Stomach (tissue), 9 donors: Measurements from ENCODE around the gene OPALIN. TPM values are rescaled to one million over a fixed set of nuclear protein-coding genes. Genes with fewer than 3 reads are reported as not detected.

Experiments used
- DNase-seq, 2 donors: peaks; one replicate each; pipeline versions ENCODE4 v3.0.0 to v3.0.0-alpha.2; 2013 to 2019
- H3K27ac ChIP-seq, 5 donors: fragments of 200-600 bp in 4 of 5; sonication (generic) in 4 of 5; one replicate each; pipeline ENCODE4 v1.5.1; 2013 to 2019; ENCODE audit warnings: mild to moderate bottlenecking in 1 of 5, moderate library complexity in 1 of 5
- H3K27me3 ChIP-seq, 3 donors: fragments of 200-600 bp; sonication (generic); one replicate each; pipeline ENCODE4 v1.5.1; 2017 to 2019; ENCODE audit warnings: mixed run types in 1 of 3
- H3K36me3 ChIP-seq, 4 donors: fragments of 200-600 bp; sonication (generic); 1 replicate in 3 of 4; 2 replicates in 1 of 4; pipeline ENCODE4 v1.5.1; 2016 to 2019
- H3K4me1 ChIP-seq, 4 donors: fragments of 200-600 bp; sonication (generic); one replicate each; pipeline ENCODE4 v1.5.1; 2016 to 2019
- H3K4me3 ChIP-seq, 4 donors: fragments of 200-600 bp; sonication (generic) in 3 of 4; one replicate each; pipeline ENCODE4 v1.5.1; 2016 to 2019; ENCODE audit warnings: mild to moderate bottlenecking in 1 of 4
- H3K9me3 ChIP-seq, 4 donors: fragments of 200-600 bp; sonication (generic); one replicate each; pipeline ENCODE4 v1.5.1; 2016 to 2019
- EP300 ChIP-seq: sonication (generic); formaldehyde crosslinking; IDR thresholded peaks from one replicate; pipeline ENCODE4 v1.6.1; 2017; ENCODE audit warnings: antibody characterized with exemption
- POLR2A ChIP-seq, 4 donors: fragments of 450-650 bp; IDR thresholded peaks; one replicate each; pipeline ENCODE4 v1.6.1; 2016; ENCODE audit warnings: antibody characterized with exemption in 4 of 4, control low read depth in 2 of 4, mild to moderate bottlenecking in 1 of 4, moderate library complexity in 1 of 4
- POLR2AphosphoS5 ChIP-seq, 3 donors: sonication (generic); formaldehyde crosslinking; IDR thresholded peaks; one replicate each; pipeline ENCODE4 v1.6.1; 2016; ENCODE audit warnings: antibody characterized with exemption in 3 of 3
- WGBS, 5 donors: extraction: QIAGEN DNeasy Blood & Tissue Kit in 3 of 5; methylation state at CpG; one replicate each; pipeline versions ENCODE4 v1.1.5 to v1.1.7; 2013 to 2018; 5-methylcytosine and 5-hydroxymethylcytosine counted together
- intact Hi-C: fragments of 100-400 bp; cut with DNase I; formaldehyde crosslinking; loops from one replicate; pipeline ENCODE4 v1.15.1; 2023; ENCODE audit warnings: low total_unique reads
- polyA plus RNA-seq, 3 donors: library from polyadenylated mRNA; stranded (reverse); fragments of 200-250 nt; gene quantifications; one replicate each; pipeline ENCODE4 v1.2.3, GENCODE V29; 2013
- total RNA-seq, 5 donors: library from RNA; depleted of rRNA; stranded (reverse); fragments of >200 nt; gene quantifications; one replicate each; pipeline versions ENCODE4 v1.1.0 to v1.2.3, GENCODE V29; 2014 to 2016
- TF ChIP-seq, protein P1 (sequence below), 7 experiments: fragments of 450-650 bp in 4 of 7; fragments of 200-600 bp in 3 of 7; sonication (generic) in 3 of 7; IDR thresholded peaks; one replicate each; pipeline ENCODE4 v1.5.1; 2016 to 2019; ENCODE audit warnings: antibody characterized with exemption in 7 of 7, control low read depth in 2 of 7, mild to moderate bottlenecking in 1 of 7
- donor health status: healthy with polysubstance abuse.
- donor health status: Bipolar disorder and iron deficiency.
- donor health status: healthy.

Gene OPALIN
- total and polyA plus RNA-seq, 8 donors, result not detected

DNA sequence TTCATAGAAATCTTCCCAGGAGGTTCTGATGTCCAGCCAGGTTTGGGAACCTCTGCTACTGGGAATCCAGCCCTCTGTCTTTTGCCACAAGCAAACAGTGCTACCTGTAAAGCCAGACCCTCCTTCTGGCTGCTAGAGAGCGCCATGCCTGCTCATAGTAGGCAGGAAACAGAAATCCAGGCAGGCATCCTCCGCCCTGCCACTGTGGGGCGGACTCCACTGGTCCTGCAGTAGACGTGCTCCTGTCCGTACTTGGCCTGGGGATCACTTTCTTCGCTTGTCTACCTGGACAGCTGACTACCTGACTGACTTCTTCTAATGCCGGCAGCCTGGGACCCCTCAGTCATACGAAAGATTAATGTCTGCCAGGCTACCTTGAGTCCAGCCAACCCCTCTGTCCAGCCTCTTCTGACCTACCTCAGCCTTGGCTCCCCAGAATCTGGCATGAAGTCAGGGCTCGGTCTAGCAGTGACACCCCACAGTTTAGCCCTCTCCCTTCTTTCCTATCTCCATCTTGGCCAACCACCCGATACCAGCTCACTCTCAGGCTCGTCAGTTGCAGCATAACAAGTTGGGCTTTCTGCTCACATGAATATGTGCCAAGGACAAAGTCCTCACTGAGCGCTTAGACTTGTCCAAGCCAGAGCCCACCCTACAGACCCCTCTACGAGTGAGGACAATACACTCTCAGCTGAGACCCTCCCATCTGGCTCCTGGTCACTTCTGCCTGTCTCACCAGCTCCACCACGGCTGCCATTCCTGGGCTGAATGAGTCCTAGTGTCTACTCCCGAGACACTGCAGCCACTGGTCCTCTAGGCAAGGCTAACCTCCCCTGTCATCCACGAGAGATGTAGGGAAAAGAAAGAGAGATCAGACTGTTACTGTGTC is 43.9 kb upstream of the OPALIN start:
- H3K9me3 ChIP-seq, result no peaks in the 10 kb centered on the region
- no peaks in the 10 kb centered on the region for H3K36me3 ChIP-seq
- intact Hi-C loops, result no loop called here
- no peak overlapping the region for H3K4me3 ChIP-seq
- H3K27me3 ChIP-seq, result peaks cover 0 to 47% (median 4%) of the 10 kb centered on the region in 3 donors
- no peak overlapping the region for H3K27ac ChIP-seq
- 73 to 78% (median 77%) methylated on average over 16 of the region's 16 CpGs for WGBS, 5 donors
- DNase-seq, result no peak
- no peaks in the 10 kb centered on the region for H3K4me1 ChIP-seq
- TF ChIP-seq POLR2AphosphoS5 (IDR thresholded peaks at IDR 0.05) (no peak), EP300 (no peak), POLR2A (IDR thresholded peaks at IDR 0.05) (no peak)
- TF ChIP-seq, protein P1, sequence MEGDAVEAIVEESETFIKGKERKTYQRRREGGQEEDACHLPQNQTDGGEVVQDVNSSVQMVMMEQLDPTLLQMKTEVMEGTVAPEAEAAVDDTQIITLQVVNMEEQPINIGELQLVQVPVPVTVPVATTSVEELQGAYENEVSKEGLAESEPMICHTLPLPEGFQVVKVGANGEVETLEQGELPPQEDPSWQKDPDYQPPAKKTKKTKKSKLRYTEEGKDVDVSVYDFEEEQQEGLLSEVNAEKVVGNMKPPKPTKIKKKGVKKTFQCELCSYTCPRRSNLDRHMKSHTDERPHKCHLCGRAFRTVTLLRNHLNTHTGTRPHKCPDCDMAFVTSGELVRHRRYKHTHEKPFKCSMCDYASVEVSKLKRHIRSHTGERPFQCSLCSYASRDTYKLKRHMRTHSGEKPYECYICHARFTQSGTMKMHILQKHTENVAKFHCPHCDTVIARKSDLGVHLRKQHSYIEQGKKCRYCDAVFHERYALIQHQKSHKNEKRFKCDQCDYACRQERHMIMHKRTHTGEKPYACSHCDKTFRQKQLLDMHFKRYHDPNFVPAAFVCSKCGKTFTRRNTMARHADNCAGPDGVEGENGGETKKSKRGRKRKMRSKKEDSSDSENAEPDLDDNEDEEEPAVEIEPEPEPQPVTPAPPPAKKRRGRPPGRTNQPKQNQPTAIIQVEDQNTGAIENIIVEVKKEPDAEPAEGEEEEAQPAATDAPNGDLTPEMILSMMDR (IDR thresholded peaks at IDR 0.05), result no peak

DNA sequence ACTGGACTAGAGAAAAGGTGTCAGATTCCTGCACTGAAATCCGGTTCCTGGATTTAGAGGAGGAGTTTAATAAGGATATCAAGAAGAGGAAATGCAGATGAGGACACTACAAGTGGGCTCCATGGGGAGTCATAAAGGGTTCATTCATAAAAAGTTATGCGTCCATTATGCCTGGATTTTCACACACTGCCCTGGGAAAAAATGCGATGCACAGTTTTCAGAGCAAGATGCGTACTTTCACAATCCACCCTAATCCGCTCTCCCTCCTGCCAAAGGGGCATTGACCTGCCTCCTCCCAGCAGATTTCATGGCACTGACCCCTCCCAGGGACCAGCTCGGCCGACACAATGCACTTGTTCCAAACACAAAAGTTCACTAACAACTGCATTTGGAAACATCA is 42.2 kb upstream of the OPALIN start:
- no peak overlapping the region for H3K4me3 ChIP-seq
- no peak for DNase-seq
- no peaks in the 10 kb centered on the region for H3K9me3 ChIP-seq
- TF ChIP-seq, protein P1 (IDR thresholded peaks at IDR 0.05), result no peak
- WGBS, 5 donors, result 61 to 74% (median 68%) methylated on average over 7 of the region's 7 CpGs
- peaks cover 0 to 3% (median 0%) of the 10 kb centered on the region in 4 donors for H3K4me1 ChIP-seq
- peaks cover 0 to 43% (median 7%) of the 10 kb centered on the region in 3 donors for H3K27me3 ChIP-seq
- no peaks in the 10 kb centered on the region for H3K36me3 ChIP-seq
- intact Hi-C loops, result no loop called here
- no peak overlapping the region for H3K27ac ChIP-seq

- H3K4me1 ChIP-seq, result peaks cover 0 to 7% (median 0%) of the 10 kb centered on the region in 4 donors
- no peaks in the 10 kb centered on the region for H3K9me3 ChIP-seq
- no peak overlapping the region for H3K27ac ChIP-seq
- DNase-seq, result no peak
- intact Hi-C loops, result no loop called here
- H3K36me3 ChIP-seq, result no peaks in the 10 kb centered on the region
- WGBS, 5 donors, result 72 to 89% (median 83%) methylated on average over 3 of the region's 3 CpGs
- H3K27me3 ChIP-seq, result peaks cover 0 to 39% (median 7%) of the 10 kb centered on the region in 3 donors
- TF ChIP-seq EP300 (no peak), POLR2AphosphoS5 (IDR thresholded peaks at IDR 0.05) (no peak), POLR2A (IDR thresholded peaks at IDR 0.05) (no peak)
- TF ChIP-seq, protein P1 (IDR thresholded peaks at IDR 0.05), result no peak
- no peak overlapping the region for H3K4me3 ChIP-seq
Observed at GRCh38 chr10:96400465-96400864, 41.7 kb upstream of the OPALIN start.

DNA sequence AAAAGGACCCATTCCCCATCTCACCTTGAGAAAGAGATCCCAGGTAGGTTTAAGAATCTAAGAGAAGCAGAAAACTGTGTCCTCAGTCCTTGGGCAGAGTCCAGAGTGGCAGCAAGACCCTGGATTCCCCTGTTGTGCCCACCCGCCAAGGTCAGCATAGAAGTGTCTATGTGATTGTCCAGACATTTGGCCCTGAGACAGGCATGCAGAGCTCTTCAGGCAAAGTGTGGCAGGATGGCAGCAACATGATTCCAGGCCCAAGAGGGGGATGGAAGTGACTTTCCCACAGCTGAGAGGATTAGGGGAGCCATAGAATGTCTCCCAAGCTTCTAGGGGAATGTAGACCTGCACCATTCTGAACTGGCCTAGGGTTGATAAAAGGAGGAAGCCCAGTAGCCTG is 39.1 kb upstream of the OPALIN start:
- H3K27me3 ChIP-seq, result peaks cover 0 to 39% (median 7%) of the 10 kb centered on the region in 3 donors
- intact Hi-C loops, result no loop called here
- peaks cover 0 to 7% (median 0%) of the 10 kb centered on the region in 4 donors for H3K4me1 ChIP-seq
- H3K36me3 ChIP-seq, result no peaks in the 10 kb centered on the region
- no peak for TF ChIP-seq POLR2AphosphoS5 (IDR thresholded peaks at IDR 0.05)
- no peak for TF ChIP-seq EP300
- TF ChIP-seq, protein P1 (IDR thresholded peaks at IDR 0.05), result no peak
- no peak for TF ChIP-seq POLR2A (IDR thresholded peaks at IDR 0.05)
- no peak for DNase-seq
- no peak overlapping the region for H3K27ac ChIP-seq
- no peak overlapping the region for H3K4me3 ChIP-seq
- WGBS, 5 donors, result 86 to 100% (median 92%) methylated on average over 1 of the region's 1 CpG
- no peaks in the 10 kb centered on the region for H3K9me3 ChIP-seq
